ENCODE results near the gene LRIG2. TPM values are rescaled to one million over a fixed set of nuclear protein-coding genes. Genes with fewer than 3 reads are reported as not detected.

The LRIG2 gene
- total and polyA plus RNA-seq, 2 of the 4 experiments (the other 2 are of a cell fraction): 4.3 to 9.0 TPM

DNA sequence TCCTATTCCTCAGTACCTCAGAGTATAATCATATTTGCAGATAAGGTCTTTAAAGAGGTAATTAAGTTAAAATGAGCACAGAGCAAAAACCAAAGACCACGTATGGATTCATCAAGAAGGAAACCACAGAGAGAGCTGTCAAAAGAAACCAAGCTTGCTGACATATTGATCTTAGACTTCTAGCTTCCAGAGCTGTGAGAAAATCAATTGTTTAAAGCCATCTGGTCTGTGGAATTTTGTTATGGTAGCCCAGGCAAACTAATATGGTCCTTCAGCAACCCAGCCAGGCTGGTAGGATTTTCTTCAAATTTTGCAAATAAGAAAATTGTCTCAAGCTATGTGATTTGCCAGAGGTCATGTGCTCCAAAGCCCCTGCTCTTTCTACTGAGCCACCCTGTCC, 62.5 kb downstream of the LRIG2 start:
- no peaks in the 10 kb centered on the region for H3K4me1 ChIP-seq (ENCODE audit: control insufficient read depth, insufficient read depth, low read length)
- H2BK15ac ChIP-seq (ENCODE audit: low read depth, low read length): no peak overlapping the region
- H3K27me3 ChIP-seq (ENCODE audit: control insufficient read depth, insufficient read depth, low read length): no peaks in the 10 kb centered on the region
- no peak overlapping the region for H3K18ac ChIP-seq (ENCODE audit: low read depth, low read length)
- DNase-seq (no peak), ATAC-seq (ENCODE audit: low read depth) (no peak)
- H3K56ac ChIP-seq (ENCODE audit: extremely low read depth, insufficient read depth, low read length): no peak overlapping the region
- no peak overlapping the region for H3K4ac ChIP-seq (ENCODE audit: low read depth, low read length)
- no peak overlapping the region for H3K4me2 ChIP-seq (ENCODE audit: low read depth, low read length)
- in situ Hi-C loops (cut with MboI; ENCODE audit: low sequenced_read_pairs) (loop anchor here (25.0 kb wide), 1 partner anchor 777 kb away; the partner anchor contains the start of genes AP4B1 and DCLRE1B), dilution Hi-C loops (cut with HindIII; ENCODE audit: low sequenced_read_pairs, unreplicated experiment) (no loop called here), intact Hi-C loops (cut with micrococcal nuclease) (no loop called here)
- BruUV-seq (replicated peaks): no TSS peak
- no peak overlapping the region for H3K14ac ChIP-seq (replicated peaks; ENCODE audit: low read depth, low read length)
- no peak overlapping the region for H3K4me3 ChIP-seq (ENCODE audit: insufficient read depth, low read depth, low read length)
- no peak overlapping the region for H4K8ac ChIP-seq (ENCODE audit: low read depth in 2 of 2, low read length in 2 of 2)
- TF ChIP-seq MAFK (IDR thresholded peaks at IDR 0.05; ENCODE audit: low read depth, low read length) (no peak), BHLHE40 (IDR thresholded peaks at IDR 0.05; ENCODE audit: low read depth, low read length) (no peak), RAD21 (IDR thresholded peaks at IDR 0.05; ENCODE audit: low read length) (no peak), MAZ (IDR thresholded peaks at IDR 0.05; ENCODE audit: borderline replicate concordance, low read depth, low read length) (no peak), FOS (IDR thresholded peaks at IDR 0.05; ENCODE audit: low read depth, low read length) (no peak), CEBPB (IDR thresholded peaks at IDR 0.05; ENCODE audit: low read depth, low read length) (no peak), RCOR1 (IDR thresholded peaks at IDR 0.05; ENCODE audit: insufficient replicate concordance, low read length) (no peak), POLR2A (IDR thresholded peaks at IDR 0.05; ENCODE audit: low read depth, low read length) (no peak), CHD1 (IDR thresholded peaks at IDR 0.05; ENCODE audit: low read depth, low read length) (no peak), MXI1 (IDR thresholded peaks at IDR 0.05; ENCODE audit: borderline replicate concordance, low read depth, low read length) (no peak), NFE2L2 (IDR thresholded peaks at IDR 0.05; ENCODE audit: low read depth, low read length) (no peak), RFX5 (IDR thresholded peaks at IDR 0.05; ENCODE audit: low read depth, low read length) (no peak), SMC3 (IDR thresholded peaks at IDR 0.05; ENCODE audit: low read depth, low read length) (no peak)
- TF ChIP-seq, protein P1, sequence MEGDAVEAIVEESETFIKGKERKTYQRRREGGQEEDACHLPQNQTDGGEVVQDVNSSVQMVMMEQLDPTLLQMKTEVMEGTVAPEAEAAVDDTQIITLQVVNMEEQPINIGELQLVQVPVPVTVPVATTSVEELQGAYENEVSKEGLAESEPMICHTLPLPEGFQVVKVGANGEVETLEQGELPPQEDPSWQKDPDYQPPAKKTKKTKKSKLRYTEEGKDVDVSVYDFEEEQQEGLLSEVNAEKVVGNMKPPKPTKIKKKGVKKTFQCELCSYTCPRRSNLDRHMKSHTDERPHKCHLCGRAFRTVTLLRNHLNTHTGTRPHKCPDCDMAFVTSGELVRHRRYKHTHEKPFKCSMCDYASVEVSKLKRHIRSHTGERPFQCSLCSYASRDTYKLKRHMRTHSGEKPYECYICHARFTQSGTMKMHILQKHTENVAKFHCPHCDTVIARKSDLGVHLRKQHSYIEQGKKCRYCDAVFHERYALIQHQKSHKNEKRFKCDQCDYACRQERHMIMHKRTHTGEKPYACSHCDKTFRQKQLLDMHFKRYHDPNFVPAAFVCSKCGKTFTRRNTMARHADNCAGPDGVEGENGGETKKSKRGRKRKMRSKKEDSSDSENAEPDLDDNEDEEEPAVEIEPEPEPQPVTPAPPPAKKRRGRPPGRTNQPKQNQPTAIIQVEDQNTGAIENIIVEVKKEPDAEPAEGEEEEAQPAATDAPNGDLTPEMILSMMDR (conservative IDR thresholded peaks at IDR 0.05; ENCODE audit: low read depth, low read length): no peak
- TF ChIP-seq, protein P2, sequence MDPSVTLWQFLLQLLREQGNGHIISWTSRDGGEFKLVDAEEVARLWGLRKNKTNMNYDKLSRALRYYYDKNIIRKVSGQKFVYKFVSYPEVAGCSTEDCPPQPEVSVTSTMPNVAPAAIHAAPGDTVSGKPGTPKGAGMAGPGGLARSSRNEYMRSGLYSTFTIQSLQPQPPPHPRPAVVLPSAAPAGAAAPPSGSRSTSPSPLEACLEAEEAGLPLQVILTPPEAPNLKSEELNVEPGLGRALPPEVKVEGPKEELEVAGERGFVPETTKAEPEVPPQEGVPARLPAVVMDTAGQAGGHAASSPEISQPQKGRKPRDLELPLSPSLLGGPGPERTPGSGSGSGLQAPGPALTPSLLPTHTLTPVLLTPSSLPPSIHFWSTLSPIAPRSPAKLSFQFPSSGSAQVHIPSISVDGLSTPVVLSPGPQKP (IDR thresholded peaks at IDR 0.05; ENCODE audit: borderline replicate concordance, low read depth, low read length): no peak
- TF ChIP-seq, protein P3, sequence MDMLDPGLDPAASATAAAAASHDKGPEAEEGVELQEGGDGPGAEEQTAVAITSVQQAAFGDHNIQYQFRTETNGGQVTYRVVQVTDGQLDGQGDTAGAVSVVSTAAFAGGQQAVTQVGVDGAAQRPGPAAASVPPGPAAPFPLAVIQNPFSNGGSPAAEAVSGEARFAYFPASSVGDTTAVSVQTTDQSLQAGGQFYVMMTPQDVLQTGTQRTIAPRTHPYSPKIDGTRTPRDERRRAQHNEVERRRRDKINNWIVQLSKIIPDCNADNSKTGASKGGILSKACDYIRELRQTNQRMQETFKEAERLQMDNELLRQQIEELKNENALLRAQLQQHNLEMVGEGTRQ (IDR thresholded peaks at IDR 0.05; ENCODE audit: low read depth, low read length): no peak
- H2BK5ac ChIP-seq (ENCODE audit: low read depth, low read length, poor library complexity, severe bottlenecking): no peak overlapping the region
- no peak overlapping the region for H3K27ac ChIP-seq (ENCODE audit: insufficient read depth, low read length)
- no peak overlapping the region for H2BK120ac ChIP-seq (ENCODE audit: low read depth, low read length)
- H3K36me3 ChIP-seq (ENCODE audit: control insufficient read depth, insufficient read depth, low read length): no peaks in the 10 kb centered on the region
- H3K9me1 ChIP-seq (ENCODE audit: insufficient read depth, low read length): no peaks in the 10 kb centered on the region; the same call in 1 of the 2 replicates
- no peaks in the 10 kb centered on the region for H3K79me1 ChIP-seq (ENCODE audit: low read depth in 1 of 2, low read length in 2 of 2)
- WGBS, 2 experiments (ENCODE audit: extremely low coverage in 2 of 2, insufficient read length in 1 of 2): no CpG with 5 or more reads among the region's 1 CpG
- no peaks in the 10 kb centered on the region for H4K20me1 ChIP-seq (ENCODE audit: insufficient read depth, low read length)
- H3K9ac ChIP-seq (ENCODE audit: low read depth, low read length): no peak overlapping the region
- CTCF ChIA-PET: no interaction called here
- H2BK20ac ChIP-seq (ENCODE audit: low read depth, low read length): no peak overlapping the region
- POLR2A ChIA-PET (ENCODE audit: unreplicated experiment): no interaction called here
- H3K23ac ChIP-seq (ENCODE audit: low read depth, low read length): no peak overlapping the region
- H2AFZ ChIP-seq (replicated peaks; ENCODE audit: low read length, poor library complexity): no peak overlapping the region
- H3K9me3 ChIP-seq (ENCODE audit: control insufficient read depth, insufficient read depth, low read length): no peaks in the 10 kb centered on the region
- no peak overlapping the region for H2AK9ac ChIP-seq (replicated peaks; ENCODE audit: low read depth, low read length, poor library complexity)
- H4K5ac ChIP-seq (ENCODE audit: low read depth, low read length): no peak overlapping the region
- no peak overlapping the region for H2AK5ac ChIP-seq (ENCODE audit: low read depth, low read length)
- H4K91ac ChIP-seq (ENCODE audit: insufficient read depth, low read depth, low read length): no peak overlapping the region

Measured in IMR-90 (cell line).